ENCODE measurements around the gene ACSL4.
"Not testable (repeated sequence)": the region's sequence is repeated elsewhere in the genome, so short reads cannot be mapped to it uniquely, and the experiment has no call there.

GRCh38 chrX:109724971-109725370, 8.1 kb downstream of the ACSL4 start:
- TF ChIP-seq, protein P1, sequence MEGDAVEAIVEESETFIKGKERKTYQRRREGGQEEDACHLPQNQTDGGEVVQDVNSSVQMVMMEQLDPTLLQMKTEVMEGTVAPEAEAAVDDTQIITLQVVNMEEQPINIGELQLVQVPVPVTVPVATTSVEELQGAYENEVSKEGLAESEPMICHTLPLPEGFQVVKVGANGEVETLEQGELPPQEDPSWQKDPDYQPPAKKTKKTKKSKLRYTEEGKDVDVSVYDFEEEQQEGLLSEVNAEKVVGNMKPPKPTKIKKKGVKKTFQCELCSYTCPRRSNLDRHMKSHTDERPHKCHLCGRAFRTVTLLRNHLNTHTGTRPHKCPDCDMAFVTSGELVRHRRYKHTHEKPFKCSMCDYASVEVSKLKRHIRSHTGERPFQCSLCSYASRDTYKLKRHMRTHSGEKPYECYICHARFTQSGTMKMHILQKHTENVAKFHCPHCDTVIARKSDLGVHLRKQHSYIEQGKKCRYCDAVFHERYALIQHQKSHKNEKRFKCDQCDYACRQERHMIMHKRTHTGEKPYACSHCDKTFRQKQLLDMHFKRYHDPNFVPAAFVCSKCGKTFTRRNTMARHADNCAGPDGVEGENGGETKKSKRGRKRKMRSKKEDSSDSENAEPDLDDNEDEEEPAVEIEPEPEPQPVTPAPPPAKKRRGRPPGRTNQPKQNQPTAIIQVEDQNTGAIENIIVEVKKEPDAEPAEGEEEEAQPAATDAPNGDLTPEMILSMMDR (IDR thresholded peaks at IDR 0.05 in 8 of 11, conservative IDR thresholded peaks at IDR 0.05 in 3 of 11) = not testable (repeated sequence)
- TF ChIP-seq POLR2A (IDR thresholded peaks at IDR 0.05) = not testable (repeated sequence)
